Upper lobe of left lung (tissue), 6 donors: ENCODE results near the gene DLGAP4. TPM values are rescaled to one million over a fixed set of nuclear protein-coding genes. Genes with fewer than 3 reads are reported as not detected.

Experiments used
- ATAC-seq, 2 donors: fragments of 200-7000 bp; cut with Tn5 transposase; one replicate each; pipeline ENCODE4 v1.9.1; 2022; ENCODE audit warnings: mild to moderate bottlenecking in 2 of 2, moderate library complexity in 2 of 2; ENCODE audit not compliant: low FRiP score in 2 of 2
- DNase-seq, 2 donors: peaks; one replicate each; pipeline ENCODE4 v3.0.0-alpha.2; 2019 to 2020
- H3K27ac ChIP-seq, 4 donors: fragments of 200-600 bp; sonication (generic); one replicate each; pipeline ENCODE4 v1.5.1; 2016 to 2019
- H3K27me3 ChIP-seq, 4 donors: fragments of 200-600 bp; sonication (generic); one replicate each; pipeline ENCODE4 v1.5.1; 2017 to 2019
- H3K36me3 ChIP-seq, 4 donors: fragments of 200-600 bp; sonication (generic); one replicate each; pipeline ENCODE4 v1.5.1; 2016 to 2019
- H3K4me1 ChIP-seq, 4 donors: fragments of 200-600 bp; sonication (generic); one replicate each; pipeline ENCODE4 v1.5.1; 2018 to 2019
- H3K4me3 ChIP-seq, 4 donors: fragments of 200-600 bp; sonication (generic); one replicate each; pipeline ENCODE4 v1.5.1; 2017 to 2019; ENCODE audit warnings: mild to moderate bottlenecking in 2 of 4, moderate library complexity in 1 of 4
- H3K9me3 ChIP-seq, 4 donors: fragments of 200-600 bp; sonication (generic); one replicate each; pipeline ENCODE4 v1.5.1; 2018 to 2019
- EP300 ChIP-seq, 4 donors: sonication (generic); formaldehyde crosslinking; IDR thresholded peaks; one replicate each; pipeline ENCODE4 v1.5.1; 2017; ENCODE audit warnings: antibody characterized with exemption in 4 of 4, control low read depth in 2 of 4
- POLR2A ChIP-seq, 4 donors: fragments of 450-650 bp; IDR thresholded peaks; one replicate each; pipeline ENCODE4 v1.5.1; 2016 to 2017; ENCODE audit warnings: antibody characterized with exemption in 4 of 4, mild to moderate bottlenecking in 2 of 4
- POLR2AphosphoS5 ChIP-seq, 2 donors: sonication (generic); formaldehyde crosslinking; IDR thresholded peaks; one replicate each; pipeline ENCODE4 v1.5.1; 2017; ENCODE audit warnings: antibody characterized with exemption in 2 of 2
- WGBS, 2 donors: methylation state at CpG; one replicate each; pipeline ENCODE4 v1.1.5; 2017 to 2018; 5-methylcytosine and 5-hydroxymethylcytosine counted together
- total RNA-seq, 6 donors: library from RNA; depleted of rRNA in 4 of 6; stranded (reverse); fragments of >200 nt in 4 of 6; gene quantifications; one replicate each; pipeline versions ENCODE4 v1.1.0 to v1.2.1, GENCODE V29; 2016 to 2021
- TF ChIP-seq, protein P1 (sequence below), 6 experiments: fragments of 450-650 bp in 4 of 6; fragments of 200-600 bp in 2 of 6; sonication (generic) in 2 of 6; IDR thresholded peaks; one replicate each; pipeline ENCODE4 v1.5.1; 2016 to 2019; ENCODE audit warnings: antibody characterized with exemption in 6 of 6
- donor health status: DM: no; HTN: no; CAD: no; lungs with moderate emphysema.
- donor health status: DM: no; HTN: yes; CAD: no; lungs with severe emphysema.

The DLGAP4 gene
- total RNA-seq, 6 donors from 2014 or later: 31.5 to 92.0 (median 49.9) TPM

DNA sequence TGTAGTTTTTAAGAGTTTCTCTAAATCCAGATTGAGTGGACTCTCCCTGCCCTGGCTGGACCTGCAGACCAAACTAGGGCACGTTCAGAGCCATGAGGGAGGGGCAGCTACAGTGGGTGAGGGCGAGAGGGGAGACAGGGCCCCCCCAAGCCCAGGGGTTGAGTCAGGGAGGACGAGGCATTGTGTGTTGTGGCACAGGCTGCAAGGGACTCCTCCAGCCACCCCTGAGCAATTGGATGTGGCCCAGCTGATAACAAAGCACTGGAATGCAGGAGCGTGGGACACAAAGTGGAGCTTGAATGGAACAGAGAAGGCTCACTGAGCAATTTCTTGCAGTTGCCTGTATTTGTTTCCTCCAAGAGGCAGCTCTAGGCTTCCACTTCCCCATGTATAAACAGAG lies 191.7 kb downstream of the DLGAP4 start:
- H3K4me3 ChIP-seq: no peak overlapping the region
- H3K27me3 ChIP-seq: no peaks in the 10 kb centered on the region
- no peak for ATAC-seq
- WGBS, 2 donors: 56 to 76% methylated on average over 4 of the region's 4 CpGs
- H3K36me3 ChIP-seq: peaks cover 20 to 78% (median 52%) of the 10 kb centered on the region in 4 donors
- peaks cover 5 to 19% (median 13%) of the 10 kb centered on the region in 4 donors for H3K4me1 ChIP-seq
- H3K27ac ChIP-seq: peak overlapping the region in 2 of 4 donors; percentile 31 to 42
- TF ChIP-seq EP300 (IDR thresholded peaks at IDR 0.05) (no peak), POLR2A (IDR thresholded peaks at IDR 0.05) (no peak), POLR2AphosphoS5 (IDR thresholded peaks at IDR 0.05) (no peak)
- TF ChIP-seq, protein P1, sequence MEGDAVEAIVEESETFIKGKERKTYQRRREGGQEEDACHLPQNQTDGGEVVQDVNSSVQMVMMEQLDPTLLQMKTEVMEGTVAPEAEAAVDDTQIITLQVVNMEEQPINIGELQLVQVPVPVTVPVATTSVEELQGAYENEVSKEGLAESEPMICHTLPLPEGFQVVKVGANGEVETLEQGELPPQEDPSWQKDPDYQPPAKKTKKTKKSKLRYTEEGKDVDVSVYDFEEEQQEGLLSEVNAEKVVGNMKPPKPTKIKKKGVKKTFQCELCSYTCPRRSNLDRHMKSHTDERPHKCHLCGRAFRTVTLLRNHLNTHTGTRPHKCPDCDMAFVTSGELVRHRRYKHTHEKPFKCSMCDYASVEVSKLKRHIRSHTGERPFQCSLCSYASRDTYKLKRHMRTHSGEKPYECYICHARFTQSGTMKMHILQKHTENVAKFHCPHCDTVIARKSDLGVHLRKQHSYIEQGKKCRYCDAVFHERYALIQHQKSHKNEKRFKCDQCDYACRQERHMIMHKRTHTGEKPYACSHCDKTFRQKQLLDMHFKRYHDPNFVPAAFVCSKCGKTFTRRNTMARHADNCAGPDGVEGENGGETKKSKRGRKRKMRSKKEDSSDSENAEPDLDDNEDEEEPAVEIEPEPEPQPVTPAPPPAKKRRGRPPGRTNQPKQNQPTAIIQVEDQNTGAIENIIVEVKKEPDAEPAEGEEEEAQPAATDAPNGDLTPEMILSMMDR (IDR thresholded peaks at IDR 0.05): no peak
- no peaks in the 10 kb centered on the region for H3K9me3 ChIP-seq
- no peak for DNase-seq

DNA sequence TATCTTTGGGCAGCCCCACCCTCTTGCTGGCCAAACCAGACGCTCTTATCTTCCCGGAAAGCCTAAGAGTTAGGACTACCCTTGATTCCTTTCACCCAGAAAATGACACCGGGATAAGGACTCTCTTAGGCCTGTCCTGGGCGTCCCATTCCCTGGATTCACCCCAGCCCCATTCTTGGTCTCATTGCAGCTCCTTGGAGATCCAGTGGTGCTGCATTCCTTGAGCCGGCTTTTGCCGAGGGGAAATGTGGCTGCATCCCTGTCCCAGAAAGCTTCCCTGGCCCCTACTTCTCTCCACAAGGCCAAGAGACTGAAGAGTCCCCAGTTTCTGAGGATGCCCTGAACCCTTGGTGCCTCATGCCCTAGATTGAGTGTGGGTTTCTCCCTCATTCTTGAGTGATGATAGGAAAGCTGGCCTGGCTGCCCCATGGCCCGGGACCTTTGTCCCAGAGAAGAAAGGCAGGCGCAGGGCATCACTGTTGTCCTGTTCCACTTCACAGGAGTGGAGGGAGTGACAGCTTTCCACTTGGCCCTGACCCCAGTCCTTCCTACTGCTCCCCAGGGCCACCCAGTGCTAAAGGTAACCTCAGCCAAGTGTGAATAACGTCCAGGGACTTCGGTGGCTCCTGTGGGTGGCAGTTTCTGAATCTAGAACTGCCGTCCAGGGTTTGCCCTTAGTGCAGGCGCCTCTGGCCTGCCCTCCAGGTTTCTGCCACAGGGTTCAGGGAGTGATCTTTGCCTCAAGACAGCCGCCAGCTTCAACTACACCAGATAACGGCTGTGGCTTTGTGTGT lies 192.4 kb downstream of the DLGAP4 start:
- WGBS, 2 donors: 85 to 90% methylated on average over 13 to 14 of the region's 14 CpGs
- H3K27ac ChIP-seq: peak overlapping the region in 2 of 4 donors; percentile 31 to 42

DNA sequence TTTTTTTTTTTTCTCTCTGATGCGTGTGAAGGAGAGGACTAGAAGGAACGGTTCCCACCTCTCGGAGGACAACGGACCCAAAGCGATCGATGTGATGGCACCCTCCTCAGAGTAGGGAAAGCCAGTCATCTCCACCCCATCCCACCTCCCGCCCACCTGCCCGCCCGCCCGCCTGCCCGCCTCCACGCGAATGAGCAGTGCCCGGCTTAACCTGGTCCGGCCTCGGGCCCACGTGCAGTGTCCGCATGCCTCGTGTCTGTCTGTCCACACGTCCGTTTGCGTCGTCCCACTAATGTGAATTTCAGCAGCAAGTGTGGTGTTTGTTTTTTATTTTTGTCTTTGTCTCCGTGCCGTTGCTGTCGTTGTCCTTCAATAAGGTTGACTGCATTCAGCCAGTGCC lies 193.1 kb downstream of the DLGAP4 start:
- WGBS, 2 donors: 93% methylated on average over 26 of the region's 26 CpGs
- Histone ChIP-seq H3K4me1 (peaks cover 0 to 5% (median 0%) of the 10 kb centered on the region in 4 donors), H3K36me3 (peaks cover 20 to 91% (median 54%) of the 10 kb centered on the region in 4 donors), H3K27me3 (no peaks in the 10 kb centered on the region), H3K9me3 (no peaks in the 10 kb centered on the region), H3K27ac (no peak overlapping the region), H3K4me3 (no peak overlapping the region)
- TF ChIP-seq, protein P1 (IDR thresholded peaks at IDR 0.05): no peak
- TF ChIP-seq POLR2AphosphoS5 (IDR thresholded peaks at IDR 0.05) (no peak), EP300 (IDR thresholded peaks at IDR 0.05) (no peak), POLR2A (IDR thresholded peaks at IDR 0.05) (no peak)
- no peak for DNase-seq
- ATAC-seq: no peak

More for the DNA sequence above, 192.4 kb downstream of the DLGAP4 start:
- Histone ChIP-seq H3K27me3 (no peaks in the 10 kb centered on the region), H3K9me3 (no peaks in the 10 kb centered on the region), H3K4me3 (no peak overlapping the region), H3K36me3 (peaks cover 20 to 85% (median 54%) of the 10 kb centered on the region in 4 donors), H3K4me1 (peaks cover 0 to 11% (median 6%) of the 10 kb centered on the region in 4 donors)
- TF ChIP-seq EP300 (IDR thresholded peaks at IDR 0.05): no peak
- no peak for TF ChIP-seq POLR2AphosphoS5 (IDR thresholded peaks at IDR 0.05)
- TF ChIP-seq, protein P1 (IDR thresholded peaks at IDR 0.05): no peak
- no peak for TF ChIP-seq POLR2A (IDR thresholded peaks at IDR 0.05)
- DNase-seq (no peak), ATAC-seq (no peak)

DNA sequence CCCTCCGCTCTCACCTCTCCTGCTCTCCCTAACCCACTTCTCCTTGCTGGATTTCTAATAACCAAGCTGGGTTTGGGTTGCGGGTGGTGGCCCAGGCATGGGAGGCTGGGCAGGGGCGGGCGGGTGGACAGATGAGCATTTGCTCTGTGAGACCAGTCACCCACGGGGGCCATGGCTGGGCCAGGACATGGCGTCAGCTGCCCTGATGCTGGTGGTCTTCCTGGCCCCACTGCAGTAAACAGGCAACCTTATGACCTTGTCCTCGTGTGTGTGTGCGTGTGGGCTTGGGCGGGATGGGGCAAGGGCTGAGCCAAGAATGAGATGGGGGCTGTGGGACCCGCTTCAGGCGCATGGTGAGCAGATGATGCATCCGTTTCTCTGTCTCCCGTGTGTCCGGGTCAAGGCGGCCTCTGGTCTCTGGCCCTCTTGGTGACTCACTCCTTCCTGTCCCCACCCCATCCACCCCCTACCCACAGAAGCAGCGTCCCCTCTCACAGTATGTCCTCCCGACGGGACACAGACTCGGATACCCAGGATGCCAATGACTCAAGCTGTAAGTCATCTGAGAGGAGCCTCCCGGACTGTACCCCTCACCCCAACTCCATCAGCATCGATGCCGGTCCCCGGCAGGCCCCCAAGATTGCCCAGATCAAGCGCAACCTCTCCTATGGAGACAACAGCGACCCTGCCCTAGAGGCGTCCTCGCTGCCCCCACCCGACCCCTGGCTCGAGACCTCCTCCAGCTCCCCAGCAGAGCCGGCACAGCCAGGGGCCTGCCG lies 193.8 kb downstream of the DLGAP4 start:
- TF ChIP-seq EP300 (IDR thresholded peaks at IDR 0.05) (no peak), POLR2A (IDR thresholded peaks at IDR 0.05) (no peak), POLR2AphosphoS5 (IDR thresholded peaks at IDR 0.05) (no peak)
- TF ChIP-seq, protein P1 (IDR thresholded peaks at IDR 0.05): no peak
- 87 to 91% methylated on average over 29 to 31 of the region's 31 CpGs for WGBS, 2 donors
- Histone ChIP-seq H3K9me3 (no peaks in the 10 kb centered on the region), H3K4me3 (no peak overlapping the region), H3K4me1 (peaks cover 0 to 4% (median 0%) of the 10 kb centered on the region in 4 donors), H3K27me3 (no peaks in the 10 kb centered on the region), H3K36me3 (peaks cover 20 to 96% (median 57%) of the 10 kb centered on the region in 4 donors), H3K27ac (peak overlapping the region in 2 of 4 donors; percentile 22 to 39)
- DNase-seq (peak in 1 of 2 donors; percentile 78), ATAC-seq (no peak)
